OCI-LY1 (cell line): ENCODE results near the gene HBE1.

ENCODE experiments used
- H2AFZ ChIP-seq: fragments of 200-600 bp; sonication (generic), shearing (Covaris generic); 2 replicates; pipeline ENCODE4 v1.6.0; 2014; ENCODE audit warnings: antibody characterized with exemption, mild to moderate bottlenecking, low read length
- H3F3A ChIP-seq: fragments of 200-600 bp; sonication (generic), shearing (Covaris generic); 2 replicates; pipeline ENCODE4 v1.6.0; 2014; ENCODE audit warnings: mild to moderate bottlenecking, antibody characterized with exemption, low read length, moderate library complexity; ENCODE audit not compliant: insufficient read depth
- H3K27ac ChIP-seq: fragments of 200-600 bp; sonication (generic); 2 replicates; pipeline ENCODE4 v1.5.1; 2014; ENCODE audit warnings: low read length, mixed run types, mild to moderate bottlenecking, low read depth; ENCODE audit not compliant: poor library complexity, severe bottlenecking
- H3K27me3 ChIP-seq: fragments of 200-600 bp; sonication (generic); 2 replicates; pipeline ENCODE4 v1.6.0; 2014; ENCODE audit warnings: antibody characterized with exemption, mild to moderate bottlenecking, low read length, moderate library complexity; ENCODE audit not compliant: insufficient read depth
- H3K36me3 ChIP-seq: fragments of 200-600 bp; sonication (generic); 2 replicates; pipeline ENCODE4 v1.6.1; 2014; ENCODE audit warnings: mild to moderate bottlenecking, antibody characterized with exemption, low read length, moderate library complexity, mixed read lengths; ENCODE audit not compliant: insufficient read depth
- H3K4me1 ChIP-seq: fragments of 200-600 bp; sonication (generic); 2 replicates; pipeline ENCODE4 v1.5.1; 2014; ENCODE audit warnings: mild to moderate bottlenecking, low read length, moderate library complexity; ENCODE audit not compliant: insufficient read depth, severe bottlenecking
- H3K4me2 ChIP-seq: fragments of 200-600 bp; sonication (generic), shearing (Covaris generic); 2 replicates; pipeline ENCODE4 v1.6.1; 2014; ENCODE audit warnings: low read length
- H3K4me3 ChIP-seq: fragments of 200-600 bp; sonication (generic); 2 replicates; pipeline ENCODE4 v1.5.1; 2014; ENCODE audit warnings: low read length, low read depth, mild to moderate bottlenecking, mixed read lengths; ENCODE audit not compliant: poor library complexity, severe bottlenecking
- H3K79me2 ChIP-seq: fragments of 200-600 bp; shearing (Covaris generic); 2 replicates; pipeline ENCODE4 v1.6.1; 2016; ENCODE audit warnings: mixed run types, low read length, mixed read lengths; ENCODE audit not compliant: insufficient read depth
- H3K9ac ChIP-seq: fragments of 200-600 bp; sonication (generic), shearing (Covaris generic); 2 replicates; pipeline ENCODE4 v1.6.1; 2014; ENCODE audit warnings: mild to moderate bottlenecking, low read length, mixed read lengths
- H3K9me2 ChIP-seq: fragments of 200-600 bp; sonication (generic), shearing (Covaris generic); 2 replicates; pipeline ENCODE4 v1.6.1; 2014; ENCODE audit warnings: low read depth, mild to moderate bottlenecking, low read length, mixed read lengths
- H3K9me3 ChIP-seq: fragments of 200-600 bp; shearing (Covaris generic); 2 replicates; pipeline ENCODE4 v1.6.1; 2014; ENCODE audit warnings: low read length, mixed read lengths
- H4K20me1 ChIP-seq: fragments of 200-600 bp; sonication (generic), shearing (Covaris generic); 2 replicates; pipeline ENCODE4 v1.6.0; 2016; ENCODE audit warnings: mild to moderate bottlenecking, low read length; ENCODE audit not compliant: insufficient read depth
- EZH2 ChIP-seq: fragments of 200-600 bp; sonication (generic), shearing (Covaris generic); IDR thresholded peaks from 2 replicates; pipeline ENCODE4 v1.8.0; 2017; ENCODE audit warnings: borderline replicate concordance, mixed run types, mild to moderate bottlenecking, antibody characterized with exemption, low read length, moderate library complexity, mixed read lengths
- TF ChIP-seq, protein P1 (sequence below): fragments of 200-600 bp; sonication (generic), shearing (Covaris generic); IDR thresholded peaks from 2 replicates; pipeline ENCODE4 v1.5.1; 2017; ENCODE audit warnings: mild to moderate bottlenecking, antibody characterized with exemption, low read length, moderate library complexity, mixed read lengths

The HBE1 gene

GRCh38 chr11:5246772-5247471, 22.8 kb downstream of the HBE1 start:
- Histone ChIP-seq H4K20me1 (no peaks in the 10 kb centered on the region), H3K36me3 (no peaks in the 10 kb centered on the region), H3K9me3 (no peaks in the 10 kb centered on the region), H3K27me3 (no peaks in the 10 kb centered on the region), H3F3A (no peaks in the 10 kb centered on the region), H3K4me1 (no peaks in the 10 kb centered on the region), H3K9me2 (no peaks in the 10 kb centered on the region), H3K27ac (no peak overlapping the region), H2AFZ (no peak overlapping the region), H3K4me2 (no peak overlapping the region), H3K79me2 (no peaks in the 10 kb centered on the region), H3K9ac (no peak overlapping the region), H3K4me3 (no peak overlapping the region)
- no peak for TF ChIP-seq EZH2
- TF ChIP-seq, protein P1, sequence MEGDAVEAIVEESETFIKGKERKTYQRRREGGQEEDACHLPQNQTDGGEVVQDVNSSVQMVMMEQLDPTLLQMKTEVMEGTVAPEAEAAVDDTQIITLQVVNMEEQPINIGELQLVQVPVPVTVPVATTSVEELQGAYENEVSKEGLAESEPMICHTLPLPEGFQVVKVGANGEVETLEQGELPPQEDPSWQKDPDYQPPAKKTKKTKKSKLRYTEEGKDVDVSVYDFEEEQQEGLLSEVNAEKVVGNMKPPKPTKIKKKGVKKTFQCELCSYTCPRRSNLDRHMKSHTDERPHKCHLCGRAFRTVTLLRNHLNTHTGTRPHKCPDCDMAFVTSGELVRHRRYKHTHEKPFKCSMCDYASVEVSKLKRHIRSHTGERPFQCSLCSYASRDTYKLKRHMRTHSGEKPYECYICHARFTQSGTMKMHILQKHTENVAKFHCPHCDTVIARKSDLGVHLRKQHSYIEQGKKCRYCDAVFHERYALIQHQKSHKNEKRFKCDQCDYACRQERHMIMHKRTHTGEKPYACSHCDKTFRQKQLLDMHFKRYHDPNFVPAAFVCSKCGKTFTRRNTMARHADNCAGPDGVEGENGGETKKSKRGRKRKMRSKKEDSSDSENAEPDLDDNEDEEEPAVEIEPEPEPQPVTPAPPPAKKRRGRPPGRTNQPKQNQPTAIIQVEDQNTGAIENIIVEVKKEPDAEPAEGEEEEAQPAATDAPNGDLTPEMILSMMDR: no peak

DNA sequence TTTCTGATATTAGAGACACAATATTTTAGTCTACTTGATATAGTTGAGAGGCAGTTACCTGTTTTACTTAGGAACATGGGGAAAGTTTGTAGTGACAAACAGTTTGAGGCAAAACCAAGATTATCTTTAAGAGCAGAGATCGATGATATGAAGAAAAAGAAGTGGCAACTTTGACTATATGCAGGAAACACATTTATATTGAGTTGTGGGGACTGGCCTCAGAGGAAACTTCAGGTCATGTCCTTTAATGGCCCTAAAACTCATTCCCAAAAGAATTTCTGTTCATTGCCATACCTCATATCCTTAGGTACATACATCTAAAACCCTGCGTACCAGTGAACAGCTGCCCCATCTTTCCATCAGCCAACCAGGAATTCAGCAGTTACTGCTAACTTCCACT, 24.6 kb downstream of the HBE1 start:
- no peaks in the 10 kb centered on the region for H3K27me3 ChIP-seq
- no peaks in the 10 kb centered on the region for H3K79me2 ChIP-seq
- H4K20me1 ChIP-seq: no peaks in the 10 kb centered on the region
- H3K36me3 ChIP-seq: no peaks in the 10 kb centered on the region
- H3K9me3 ChIP-seq: no peaks in the 10 kb centered on the region
- H3K9me2 ChIP-seq: no peaks in the 10 kb centered on the region
- H3K27ac ChIP-seq: no peak overlapping the region
- H2AFZ ChIP-seq: no peak overlapping the region
- H3K4me1 ChIP-seq: no peaks in the 10 kb centered on the region
- no peaks in the 10 kb centered on the region for H3F3A ChIP-seq
- H3K9ac ChIP-seq: no peak overlapping the region
- no peak overlapping the region for H3K4me2 ChIP-seq
- TF ChIP-seq, protein P1: no peak
- TF ChIP-seq EZH2: no peak
- no peak overlapping the region for H3K4me3 ChIP-seq

- H2AFZ ChIP-seq: no peak overlapping the region
- H3K79me2 ChIP-seq: no peaks in the 10 kb centered on the region
- no peak overlapping the region for H3K4me2 ChIP-seq
- H3K36me3 ChIP-seq: no peaks in the 10 kb centered on the region
- no peaks in the 10 kb centered on the region for H3K9me3 ChIP-seq
- H4K20me1 ChIP-seq: no peaks in the 10 kb centered on the region
- no peaks in the 10 kb centered on the region for H3K27me3 ChIP-seq
- TF ChIP-seq EZH2: no peak
- TF ChIP-seq, protein P1: no peak
- H3K9ac ChIP-seq: no peak overlapping the region
- H3K27ac ChIP-seq: no peak overlapping the region
- H3K4me1 ChIP-seq: no peaks in the 10 kb centered on the region
- no peak overlapping the region for H3K4me3 ChIP-seq
- no peaks in the 10 kb centered on the region for H3K9me2 ChIP-seq
- H3F3A ChIP-seq: no peaks in the 10 kb centered on the region
Observed at GRCh38 chr11:5243816-5244180, 25.9 kb downstream of the HBE1 start.
